ENCODE measurements around the gene SCMH1.

GRCh38 chr1:41025979-41026819, 215.9 kb downstream of the SCMH1 start:
- TF ChIP-seq CTCF (IDR thresholded peaks at IDR 0.05; ENCODE audit: poor library complexity) (no peak), EZH2phosphoT487 (IDR thresholded peaks at IDR 0.05; ENCODE audit: low read depth, severe bottlenecking, unreplicated experiment) (no peak), EZH2 (IDR thresholded peaks at IDR 0.05; ENCODE audit: borderline replicate concordance) (no peak)

Data from hepatocyte (in vitro differentiated cells).